ENCODE data around the gene LIFR.

The LIFR gene

GRCh38 chr5:38515646-38516045 lies 40.8 kb downstream of the LIFR start:
- no peak overlapping the region for H2AFZ ChIP-seq (ENCODE audit: low read depth, low read length)
- no peak for TF ChIP-seq EZH2 (IDR thresholded peaks at IDR 0.05; ENCODE audit: borderline replicate concordance, low read depth, low read length, severe bottlenecking)
- TF ChIP-seq, protein P1, sequence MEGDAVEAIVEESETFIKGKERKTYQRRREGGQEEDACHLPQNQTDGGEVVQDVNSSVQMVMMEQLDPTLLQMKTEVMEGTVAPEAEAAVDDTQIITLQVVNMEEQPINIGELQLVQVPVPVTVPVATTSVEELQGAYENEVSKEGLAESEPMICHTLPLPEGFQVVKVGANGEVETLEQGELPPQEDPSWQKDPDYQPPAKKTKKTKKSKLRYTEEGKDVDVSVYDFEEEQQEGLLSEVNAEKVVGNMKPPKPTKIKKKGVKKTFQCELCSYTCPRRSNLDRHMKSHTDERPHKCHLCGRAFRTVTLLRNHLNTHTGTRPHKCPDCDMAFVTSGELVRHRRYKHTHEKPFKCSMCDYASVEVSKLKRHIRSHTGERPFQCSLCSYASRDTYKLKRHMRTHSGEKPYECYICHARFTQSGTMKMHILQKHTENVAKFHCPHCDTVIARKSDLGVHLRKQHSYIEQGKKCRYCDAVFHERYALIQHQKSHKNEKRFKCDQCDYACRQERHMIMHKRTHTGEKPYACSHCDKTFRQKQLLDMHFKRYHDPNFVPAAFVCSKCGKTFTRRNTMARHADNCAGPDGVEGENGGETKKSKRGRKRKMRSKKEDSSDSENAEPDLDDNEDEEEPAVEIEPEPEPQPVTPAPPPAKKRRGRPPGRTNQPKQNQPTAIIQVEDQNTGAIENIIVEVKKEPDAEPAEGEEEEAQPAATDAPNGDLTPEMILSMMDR (IDR thresholded peaks at IDR 0.05; ENCODE audit: borderline replicate concordance, extremely low read depth, low read length, poor library complexity, severe bottlenecking): no peak
- ATAC-seq (ENCODE audit: insufficient read depth, low read depth) (no peak), DNase-seq (no peak)
- H4K20me1 ChIP-seq (ENCODE audit: insufficient read depth, low read length): no peaks in the 10 kb centered on the region
- no peaks in the 10 kb centered on the region for H3K79me2 ChIP-seq (ENCODE audit: insufficient read depth, low read length)
- no peak overlapping the region for H3K4me3 ChIP-seq (ENCODE audit: low read depth in 1 of 2, low read length in 2 of 2)
- H3K27me3 ChIP-seq (ENCODE audit: insufficient read depth, low read length, poor library complexity): peaks cover 14% of the 10 kb centered on the region
- no peaks in the 10 kb centered on the region for H3K36me3 ChIP-seq (ENCODE audit: insufficient read depth, low read length)
- no peaks in the 10 kb centered on the region for H3K4me1 ChIP-seq (ENCODE audit: insufficient read depth, low read length)
- H3K4me2 ChIP-seq (ENCODE audit: insufficient read depth, low read length): no peak overlapping the region
- no peak overlapping the region for H3K9ac ChIP-seq (ENCODE audit: low read depth, low read length)
- no peaks in the 10 kb centered on the region for H3K9me3 ChIP-seq (ENCODE audit: insufficient read depth, low read length, severe bottlenecking)
- no peak overlapping the region for H3K27ac ChIP-seq (ENCODE audit: low read length)

DNA sequence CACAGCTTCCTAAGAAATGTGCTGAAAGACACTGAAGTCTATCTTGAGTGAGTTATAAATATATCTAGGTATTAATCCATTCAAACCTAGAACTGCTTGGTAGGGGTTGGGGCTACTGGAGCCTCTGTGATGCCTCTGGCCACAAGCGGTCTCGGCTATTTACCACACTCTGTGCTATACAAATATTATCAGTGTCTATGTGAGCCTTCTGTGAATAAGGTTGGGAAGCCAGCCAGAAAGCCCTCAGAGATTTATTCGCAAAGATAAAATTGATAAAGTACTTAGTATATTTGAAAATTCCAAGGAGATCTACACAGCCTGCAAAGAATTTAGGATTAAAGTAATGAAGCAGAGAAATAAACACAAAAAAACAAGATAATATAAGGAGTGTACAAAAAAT lies 41.4 kb downstream of the LIFR start:
- H2AFZ ChIP-seq (ENCODE audit: low read depth, low read length): no peak overlapping the region
- no peak for ATAC-seq (ENCODE audit: insufficient read depth, low read depth)

DNA sequence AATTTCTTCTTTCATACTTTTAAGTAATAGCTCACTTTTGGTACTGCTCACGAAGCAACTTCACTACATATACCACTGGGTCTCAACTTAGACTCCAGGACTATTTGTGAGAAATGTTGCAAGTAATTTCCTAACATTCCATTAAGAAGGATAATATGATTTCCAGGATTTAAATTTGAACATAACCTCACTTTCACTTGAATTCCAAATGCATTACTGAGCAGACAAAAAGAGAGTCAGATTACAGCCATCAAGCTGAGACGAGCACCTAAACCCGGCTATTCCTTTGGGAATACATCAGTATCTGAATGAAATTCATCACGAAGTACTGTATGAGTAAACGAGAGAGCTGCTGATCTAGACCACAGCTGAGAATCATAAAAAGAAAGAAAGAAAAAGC lies 47.3 kb downstream of the LIFR start:
- TF ChIP-seq, protein P1 (IDR thresholded peaks at IDR 0.05; ENCODE audit: borderline replicate concordance, extremely low read depth, low read length, poor library complexity, severe bottlenecking): no peak
- TF ChIP-seq EZH2 (IDR thresholded peaks at IDR 0.05; ENCODE audit: borderline replicate concordance, low read depth, low read length, severe bottlenecking): no peak
- Histone ChIP-seq H3K9me3 (ENCODE audit: insufficient read depth, low read length, severe bottlenecking) (no peaks in the 10 kb centered on the region), H4K20me1 (ENCODE audit: insufficient read depth, low read length) (no peaks in the 10 kb centered on the region), H3K4me3 (ENCODE audit: low read depth in 1 of 2, low read length in 2 of 2) (no peak overlapping the region), H3K4me1 (ENCODE audit: insufficient read depth, low read length) (no peaks in the 10 kb centered on the region), H3K36me3 (ENCODE audit: insufficient read depth, low read length) (no peaks in the 10 kb centered on the region), H2AFZ (ENCODE audit: low read depth, low read length) (no peak overlapping the region), H3K27ac (ENCODE audit: low read length) (no peak overlapping the region), H3K79me2 (ENCODE audit: insufficient read depth, low read length) (no peaks in the 10 kb centered on the region), H3K27me3 (ENCODE audit: insufficient read depth, low read length, poor library complexity) (peaks cover 24% of the 10 kb centered on the region), H3K9ac (ENCODE audit: low read depth, low read length) (no peak overlapping the region), H3K4me2 (ENCODE audit: insufficient read depth, low read length) (no peak overlapping the region)
- DNase-seq: no peak
- no peak for ATAC-seq (ENCODE audit: insufficient read depth, low read depth)

More for the DNA sequence above, 41.4 kb downstream of the LIFR start:
- H3K4me2 ChIP-seq (ENCODE audit: insufficient read depth, low read length): no peak overlapping the region
- H3K27ac ChIP-seq (ENCODE audit: low read length): no peak overlapping the region
- H3K4me1 ChIP-seq (ENCODE audit: insufficient read depth, low read length): no peaks in the 10 kb centered on the region
- no peak overlapping the region for H3K9ac ChIP-seq (ENCODE audit: low read depth, low read length)
- H3K27me3 ChIP-seq (ENCODE audit: insufficient read depth, low read length, poor library complexity): peaks cover 14% of the 10 kb centered on the region
- no peaks in the 10 kb centered on the region for H4K20me1 ChIP-seq (ENCODE audit: insufficient read depth, low read length)
- H3K4me3 ChIP-seq (ENCODE audit: low read depth in 1 of 2, low read length in 2 of 2): no peak overlapping the region
- H3K36me3 ChIP-seq (ENCODE audit: insufficient read depth, low read length): no peaks in the 10 kb centered on the region
- H3K79me2 ChIP-seq (ENCODE audit: insufficient read depth, low read length): no peaks in the 10 kb centered on the region
- DNase-seq: no peak
- no peaks in the 10 kb centered on the region for H3K9me3 ChIP-seq (ENCODE audit: insufficient read depth, low read length, severe bottlenecking)
- TF ChIP-seq EZH2 (IDR thresholded peaks at IDR 0.05; ENCODE audit: borderline replicate concordance, low read depth, low read length, severe bottlenecking): no peak
- TF ChIP-seq, protein P1 (IDR thresholded peaks at IDR 0.05; ENCODE audit: borderline replicate concordance, extremely low read depth, low read length, poor library complexity, severe bottlenecking): no peak

GRCh38 chr5:38506302-38506701 lies 50.1 kb downstream of the LIFR start:
- Histone ChIP-seq H3K79me2 (ENCODE audit: insufficient read depth, low read length) (no peaks in the 10 kb centered on the region), H3K27ac (ENCODE audit: low read length) (no peak overlapping the region), H3K27me3 (ENCODE audit: insufficient read depth, low read length, poor library complexity) (peaks cover 18% of the 10 kb centered on the region), H3K36me3 (ENCODE audit: insufficient read depth, low read length) (no peaks in the 10 kb centered on the region), H2AFZ (ENCODE audit: low read depth, low read length) (no peak overlapping the region), H3K4me1 (ENCODE audit: insufficient read depth, low read length) (no peaks in the 10 kb centered on the region), H3K4me3 (ENCODE audit: low read depth in 1 of 2, low read length in 2 of 2) (no peak overlapping the region), H3K9ac (ENCODE audit: low read depth, low read length) (no peak overlapping the region), H4K20me1 (ENCODE audit: insufficient read depth, low read length) (no peaks in the 10 kb centered on the region), H3K4me2 (ENCODE audit: insufficient read depth, low read length) (no peak overlapping the region), H3K9me3 (ENCODE audit: insufficient read depth, low read length, severe bottlenecking) (no peaks in the 10 kb centered on the region)
- ATAC-seq (ENCODE audit: insufficient read depth, low read depth): no peak
- DNase-seq: no peak
- no peak for TF ChIP-seq EZH2 (IDR thresholded peaks at IDR 0.05; ENCODE audit: borderline replicate concordance, low read depth, low read length, severe bottlenecking)
- TF ChIP-seq, protein P1 (IDR thresholded peaks at IDR 0.05; ENCODE audit: borderline replicate concordance, extremely low read depth, low read length, poor library complexity, severe bottlenecking): no peak

Measured in DND-41 (cell line).